ENCODE data around the gene TASL.

Gene TASL

DNA sequence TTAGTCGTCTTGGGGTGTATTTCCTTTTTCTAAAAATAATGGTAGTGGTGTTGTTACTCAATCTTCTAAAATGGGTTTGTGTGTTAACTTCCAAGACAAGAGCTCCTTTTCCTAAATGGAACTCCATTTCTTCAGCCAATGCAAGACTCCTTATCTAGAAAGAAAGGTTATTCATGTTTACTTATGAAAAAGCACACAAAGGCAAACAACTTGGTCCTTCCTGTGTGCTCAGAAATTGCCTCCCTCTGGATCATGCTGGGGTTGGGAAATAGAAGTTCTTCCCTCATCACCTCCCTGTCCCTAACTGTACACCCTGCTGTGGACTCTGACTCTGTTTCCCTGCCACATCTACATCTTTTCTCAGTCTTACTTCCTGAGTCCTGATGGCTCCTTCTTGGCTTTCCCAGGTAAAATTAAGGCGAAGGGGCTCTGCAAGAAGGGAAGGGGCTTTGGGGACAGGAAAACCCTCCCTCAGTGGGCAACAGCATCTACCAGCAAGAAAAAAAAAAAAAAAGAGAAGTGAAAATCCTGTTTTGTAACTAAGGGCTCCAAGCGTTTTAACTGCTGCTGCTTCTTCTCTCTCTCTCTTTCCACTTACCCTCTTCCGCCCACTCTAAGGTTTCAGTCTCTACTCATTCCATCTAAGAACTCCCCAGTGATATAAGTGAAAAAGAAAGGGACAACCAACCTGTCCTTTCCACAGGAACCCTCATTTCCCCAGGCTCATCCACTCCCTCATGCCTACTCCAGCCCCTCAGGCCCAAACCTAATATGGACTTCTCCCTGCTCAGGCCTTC lies 19.8 kb upstream of the TASL start:
- no peak overlapping the region for H3K9ac ChIP-seq (ENCODE audit: low read length)
- no peaks in the 10 kb centered on the region for H3K9me3 ChIP-seq (ENCODE audit: control insufficient read depth, low read length)
- H3K36me3 ChIP-seq (ENCODE audit: control insufficient read depth, insufficient read depth, low read length): no peaks in the 10 kb centered on the region
- H3K27me3 ChIP-seq (ENCODE audit: control insufficient read depth, insufficient read depth, low read length): no peaks in the 10 kb centered on the region
- H3K4me3 ChIP-seq (ENCODE audit: low read length): no peak overlapping the region
- H3K4me1 ChIP-seq (ENCODE audit: control insufficient read depth, insufficient read depth, low read length): peaks cover 4% of the 10 kb centered on the region

DNA sequence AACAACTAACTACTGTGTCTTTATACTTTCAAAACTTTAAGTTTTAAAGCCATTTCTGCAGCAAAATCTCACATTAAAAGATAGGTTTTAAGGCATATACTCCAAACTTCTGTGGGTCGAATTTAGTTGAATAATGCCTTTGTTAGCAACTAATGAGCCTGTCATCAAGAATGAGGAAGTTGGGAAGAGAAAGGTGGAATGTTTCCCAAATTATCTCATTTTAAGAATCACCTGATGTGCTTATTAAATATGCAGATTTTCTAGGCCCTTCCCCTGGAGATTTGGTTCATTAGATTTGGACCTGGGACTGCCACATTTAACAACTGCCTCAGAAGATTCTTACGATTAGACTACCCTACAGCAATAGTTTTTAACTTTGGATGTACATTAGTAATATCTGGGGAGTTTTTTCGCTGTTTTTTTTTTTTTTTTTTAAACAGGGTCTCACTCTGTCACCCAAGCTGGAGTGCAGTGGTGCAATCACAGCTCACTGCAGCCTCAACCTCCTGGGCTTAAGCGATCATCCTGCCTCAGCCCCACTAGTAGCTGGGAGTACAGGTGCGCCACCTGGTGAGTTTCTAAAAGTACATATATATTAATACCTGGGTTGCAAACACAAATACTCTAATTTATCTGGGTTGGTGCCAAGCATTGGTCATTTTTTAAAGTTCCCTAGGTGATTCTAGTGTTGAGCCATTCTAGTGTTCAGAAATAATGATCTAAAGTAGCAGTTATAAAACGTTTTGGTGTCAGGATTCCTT lies 16.1 kb upstream of the TASL start:
- H3K4me1 ChIP-seq (ENCODE audit: control insufficient read depth, insufficient read depth, low read length): peaks cover 4% of the 10 kb centered on the region
- H3K27me3 ChIP-seq (ENCODE audit: control insufficient read depth, insufficient read depth, low read length): no peaks in the 10 kb centered on the region
- no peak overlapping the region for H3K9ac ChIP-seq (ENCODE audit: low read length)
- no peaks in the 10 kb centered on the region for H3K9me3 ChIP-seq (ENCODE audit: control insufficient read depth, low read length)
- no peak overlapping the region for H3K4me3 ChIP-seq (ENCODE audit: low read length)
- H3K36me3 ChIP-seq (ENCODE audit: control insufficient read depth, insufficient read depth, low read length): no peaks in the 10 kb centered on the region

DNA sequence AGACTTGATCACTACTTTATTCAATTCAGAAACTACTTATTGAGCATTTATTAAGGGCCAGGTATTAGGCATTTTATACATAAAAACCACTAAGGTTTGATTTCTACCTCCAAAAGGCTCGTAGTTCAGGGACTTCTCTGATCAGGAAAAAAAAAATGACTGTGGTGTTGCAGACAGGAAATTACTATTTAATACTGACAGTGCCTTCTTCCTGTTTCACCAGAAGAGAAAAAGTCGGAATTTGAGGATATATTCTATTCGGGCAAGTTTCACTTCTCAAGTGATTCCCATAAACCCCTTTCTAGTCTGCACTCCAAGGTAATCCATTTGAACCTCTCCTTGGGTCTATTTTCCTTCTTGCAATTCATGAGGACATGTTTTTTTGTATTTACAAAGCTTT lies 15.3 kb upstream of the TASL start:
- no peak overlapping the region for H3K4me3 ChIP-seq (ENCODE audit: low read length)
- no peaks in the 10 kb centered on the region for H3K36me3 ChIP-seq (ENCODE audit: control insufficient read depth, insufficient read depth, low read length)
- H3K4me1 ChIP-seq (ENCODE audit: control insufficient read depth, insufficient read depth, low read length): peaks cover 4% of the 10 kb centered on the region
- no peaks in the 10 kb centered on the region for H3K9me3 ChIP-seq (ENCODE audit: control insufficient read depth, low read length)
- no peak overlapping the region for H3K9ac ChIP-seq (ENCODE audit: low read length)
- H3K27me3 ChIP-seq (ENCODE audit: control insufficient read depth, insufficient read depth, low read length): no peaks in the 10 kb centered on the region

DNA sequence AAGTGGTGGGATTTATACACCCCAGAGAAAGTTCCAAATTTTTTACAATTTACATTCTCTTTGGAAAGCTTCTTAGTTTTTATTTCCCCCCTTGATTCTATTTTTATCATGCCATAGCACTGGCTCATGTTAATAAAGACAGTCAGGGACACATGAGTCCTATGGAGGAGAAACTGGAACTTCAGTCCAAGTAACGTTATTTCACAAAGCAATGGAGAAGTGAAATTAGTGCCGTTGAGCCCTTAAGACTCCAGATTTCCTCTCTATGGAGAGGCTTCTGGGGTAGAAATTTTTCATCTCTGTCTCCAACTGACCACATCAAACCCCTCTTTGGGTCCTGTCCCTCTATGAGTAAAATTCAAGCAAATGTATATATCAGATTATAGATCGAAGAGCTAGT lies 12.8 kb upstream of the TASL start:
- Histone ChIP-seq H3K4me3 (ENCODE audit: low read length) (no peak overlapping the region), H3K9me3 (ENCODE audit: control insufficient read depth, low read length) (no peaks in the 10 kb centered on the region), H3K27me3 (ENCODE audit: control insufficient read depth, insufficient read depth, low read length) (no peaks in the 10 kb centered on the region), H3K36me3 (ENCODE audit: control insufficient read depth, insufficient read depth, low read length) (no peaks in the 10 kb centered on the region), H3K4me1 (ENCODE audit: control insufficient read depth, insufficient read depth, low read length) (no peaks in the 10 kb centered on the region), H3K9ac (ENCODE audit: low read length) (no peak overlapping the region)

DNA sequence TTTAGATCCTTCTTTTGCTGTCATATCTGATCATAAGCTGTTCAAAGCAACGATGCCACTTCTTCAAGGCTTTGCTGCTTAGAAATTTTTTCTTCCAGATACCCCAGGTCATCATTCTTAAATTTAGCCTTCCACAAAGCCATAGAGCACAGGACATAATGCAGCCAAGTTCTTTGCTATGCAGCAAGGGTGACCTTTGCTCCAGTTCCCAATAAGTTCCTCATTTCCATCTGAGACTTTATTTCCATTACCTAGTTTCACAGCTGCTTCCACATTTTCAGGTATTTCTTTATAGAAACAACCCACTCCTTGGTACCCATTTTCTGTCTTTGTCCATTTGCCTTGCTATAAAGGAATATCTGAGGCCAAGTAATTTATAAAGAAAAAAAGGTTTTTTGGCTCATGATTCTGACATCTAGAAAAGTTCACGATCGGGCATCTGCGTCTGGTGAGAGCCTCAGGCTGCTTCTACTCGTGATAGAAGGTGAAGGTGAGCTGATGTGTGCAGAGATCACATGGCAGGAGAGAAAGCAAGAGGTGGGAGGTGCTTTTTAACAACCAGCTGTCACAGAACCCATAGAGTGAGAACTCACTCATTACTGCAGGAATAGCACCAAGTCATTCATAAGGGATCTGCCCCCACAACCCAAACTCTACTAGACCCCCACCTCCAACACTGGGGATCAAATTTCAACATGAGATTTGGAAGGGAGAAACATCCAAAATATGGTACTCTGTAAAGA lies 11.8 kb upstream of the TASL start:
- Histone ChIP-seq H3K9ac (ENCODE audit: low read length) (no peak overlapping the region), H3K4me3 (ENCODE audit: low read length) (no peak overlapping the region), H3K27me3 (ENCODE audit: control insufficient read depth, insufficient read depth, low read length) (no peaks in the 10 kb centered on the region), H3K36me3 (ENCODE audit: control insufficient read depth, insufficient read depth, low read length) (no peaks in the 10 kb centered on the region), H3K4me1 (ENCODE audit: control insufficient read depth, insufficient read depth, low read length) (no peaks in the 10 kb centered on the region), H3K9me3 (ENCODE audit: control insufficient read depth, low read length) (no peaks in the 10 kb centered on the region)

DNA sequence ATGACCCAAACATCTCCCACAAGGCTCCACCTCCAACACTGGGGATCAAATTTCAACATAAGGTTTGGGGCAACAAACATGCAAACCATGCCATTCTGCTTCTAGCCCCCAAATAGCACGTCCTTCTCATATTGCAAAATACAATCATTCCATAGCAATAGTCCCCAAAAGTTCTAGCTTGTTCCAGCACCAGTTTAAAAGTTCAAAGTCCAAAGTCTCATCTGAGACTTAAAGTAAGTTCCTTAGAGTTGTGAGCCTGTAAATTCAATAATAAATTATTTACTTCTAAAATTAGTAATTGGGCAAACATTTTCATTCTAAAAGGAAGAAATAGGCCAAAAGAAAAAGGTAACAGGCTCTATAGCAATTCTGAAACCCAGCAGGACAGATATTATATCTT lies 8.9 kb upstream of the TASL start:
- no peaks in the 10 kb centered on the region for H3K4me1 ChIP-seq (ENCODE audit: control insufficient read depth, insufficient read depth, low read length)
- no peaks in the 10 kb centered on the region for H3K9me3 ChIP-seq (ENCODE audit: control insufficient read depth, low read length)
- no peaks in the 10 kb centered on the region for H3K36me3 ChIP-seq (ENCODE audit: control insufficient read depth, insufficient read depth, low read length)
- no peak overlapping the region for H3K9ac ChIP-seq (ENCODE audit: low read length)
- no peak overlapping the region for H3K4me3 ChIP-seq (ENCODE audit: low read length)
- H3K27me3 ChIP-seq (ENCODE audit: control insufficient read depth, insufficient read depth, low read length): no peaks in the 10 kb centered on the region

DNA sequence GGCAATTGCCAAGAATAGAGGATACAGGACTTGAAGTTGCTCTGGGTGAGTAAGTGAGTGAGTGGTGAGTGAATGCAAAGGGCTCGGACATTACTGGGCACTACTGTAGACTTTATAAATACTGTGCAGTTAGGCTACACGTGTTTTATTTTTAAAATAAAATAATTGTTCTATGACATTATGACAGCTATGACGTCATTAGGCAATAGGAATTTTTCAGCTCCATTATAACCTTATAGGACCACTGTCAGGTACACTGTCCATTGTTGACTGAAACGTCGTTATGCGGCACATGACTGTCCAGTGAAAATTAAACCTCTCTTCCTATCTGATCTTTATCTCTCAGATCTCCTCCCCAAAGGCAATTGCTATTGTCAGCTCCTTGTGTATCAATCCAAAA lies 5.1 kb upstream of the TASL start:
- no peaks in the 10 kb centered on the region for H3K9me3 ChIP-seq (ENCODE audit: control insufficient read depth, low read length)
- H3K4me1 ChIP-seq (ENCODE audit: control insufficient read depth, insufficient read depth, low read length): no peaks in the 10 kb centered on the region
- H3K4me3 ChIP-seq (ENCODE audit: low read length): no peak overlapping the region
- no peak overlapping the region for H3K9ac ChIP-seq (ENCODE audit: low read length)
- no peaks in the 10 kb centered on the region for H3K36me3 ChIP-seq (ENCODE audit: control insufficient read depth, insufficient read depth, low read length)
- H3K27me3 ChIP-seq (ENCODE audit: control insufficient read depth, insufficient read depth, low read length): no peaks in the 10 kb centered on the region

DNA sequence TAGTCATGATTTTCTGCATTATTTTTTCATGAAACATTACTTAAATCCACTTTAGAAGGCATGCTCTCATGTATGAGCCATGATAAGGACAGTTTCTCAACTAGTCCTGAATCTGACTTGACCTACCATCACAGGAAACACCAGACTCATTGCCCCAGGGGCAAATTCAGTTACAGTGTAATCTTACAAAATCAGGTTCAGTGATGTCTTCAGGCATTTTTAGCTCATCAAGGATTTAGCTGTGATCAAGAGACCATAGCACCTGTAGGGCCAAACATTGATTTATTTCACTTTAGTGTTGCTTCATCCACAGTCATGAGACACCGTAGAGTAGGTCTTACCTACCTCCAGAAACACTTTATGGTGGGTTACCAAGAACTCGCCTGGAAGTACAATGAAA lies 3.1 kb upstream of the TASL start:
- no peak overlapping the region for H3K9ac ChIP-seq (ENCODE audit: low read length)
- H3K4me1 ChIP-seq (ENCODE audit: control insufficient read depth, insufficient read depth, low read length): no peaks in the 10 kb centered on the region
- no peaks in the 10 kb centered on the region for H3K36me3 ChIP-seq (ENCODE audit: control insufficient read depth, insufficient read depth, low read length)
- no peaks in the 10 kb centered on the region for H3K9me3 ChIP-seq (ENCODE audit: control insufficient read depth, low read length)
- no peaks in the 10 kb centered on the region for H3K27me3 ChIP-seq (ENCODE audit: control insufficient read depth, insufficient read depth, low read length)
- no peak overlapping the region for H3K4me3 ChIP-seq (ENCODE audit: low read length)

DNA sequence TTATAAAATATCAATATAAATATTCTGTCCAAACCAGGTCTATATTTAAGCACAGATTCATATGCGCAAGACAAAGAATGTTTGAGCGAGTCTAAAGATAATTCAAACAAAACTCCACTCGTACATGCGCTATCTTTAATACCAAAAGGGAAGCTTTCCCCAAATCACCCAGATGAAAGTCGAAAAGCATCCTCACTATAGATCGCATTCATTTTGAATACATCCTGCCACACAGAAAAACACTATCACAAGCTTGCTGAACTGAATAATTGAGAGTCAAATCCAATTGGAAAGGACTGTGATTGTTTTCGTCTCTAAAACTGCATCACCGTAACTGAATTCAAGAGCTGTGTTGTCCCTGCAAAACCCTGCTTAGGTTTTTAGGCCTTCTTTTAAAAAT lies 685 bp downstream of the TASL start:
- Histone ChIP-seq H3K9ac (ENCODE audit: low read length) (no peak overlapping the region), H3K9me3 (ENCODE audit: control insufficient read depth, low read length) (no peaks in the 10 kb centered on the region), H3K4me3 (ENCODE audit: low read length) (no peak overlapping the region), H3K36me3 (ENCODE audit: control insufficient read depth, insufficient read depth, low read length) (no peaks in the 10 kb centered on the region), H3K4me1 (ENCODE audit: control insufficient read depth, insufficient read depth, low read length) (no peaks in the 10 kb centered on the region), H3K27me3 (ENCODE audit: control insufficient read depth, insufficient read depth, low read length) (no peaks in the 10 kb centered on the region)

DNA sequence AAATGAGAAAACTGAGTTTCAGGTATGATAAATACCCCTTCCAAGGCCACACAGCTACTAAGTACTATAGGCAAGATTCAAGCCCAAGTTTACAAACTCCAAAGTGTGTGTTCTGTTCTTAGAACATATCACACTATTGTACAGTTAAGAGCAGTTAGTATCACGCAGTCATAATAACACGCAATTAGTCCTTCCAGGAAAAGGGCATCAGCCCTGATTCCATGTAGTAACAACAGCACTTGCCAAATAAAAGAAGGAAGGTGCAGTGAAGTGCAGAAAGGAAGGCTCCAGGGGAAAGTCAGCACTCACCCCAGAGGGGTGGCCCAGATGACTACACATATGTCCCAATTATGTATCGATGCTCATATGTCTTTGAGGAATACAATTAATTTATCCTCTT lies 4.4 kb downstream of the TASL start:
- Histone ChIP-seq H3K27me3 (ENCODE audit: control insufficient read depth, insufficient read depth, low read length) (no peaks in the 10 kb centered on the region), H3K9me3 (ENCODE audit: control insufficient read depth, low read length) (no peaks in the 10 kb centered on the region), H3K4me1 (ENCODE audit: control insufficient read depth, insufficient read depth, low read length) (no peaks in the 10 kb centered on the region), H3K4me3 (ENCODE audit: low read length) (no peak overlapping the region), H3K36me3 (ENCODE audit: control insufficient read depth, insufficient read depth, low read length) (no peaks in the 10 kb centered on the region), H3K9ac (ENCODE audit: low read length) (no peak overlapping the region)

DNA sequence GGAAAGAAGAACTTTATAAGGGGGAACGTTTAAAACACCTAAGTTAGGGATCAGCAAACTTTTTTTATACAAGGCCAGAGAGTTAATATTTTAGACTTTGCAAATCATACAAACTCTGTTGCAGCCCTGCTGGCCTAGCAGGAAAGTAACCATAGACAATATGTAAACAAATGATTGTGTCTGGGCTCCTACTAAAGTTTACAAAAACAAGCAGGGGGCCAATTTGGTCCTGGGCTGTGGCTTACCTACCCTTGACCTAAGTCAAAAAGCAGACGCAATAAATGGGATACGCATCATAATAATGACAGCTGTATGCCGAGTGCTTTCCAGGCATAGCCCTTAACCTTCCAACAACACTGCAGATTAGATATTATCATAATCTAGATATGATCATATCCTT lies 4.9 kb downstream of the TASL start:
- Histone ChIP-seq H3K4me3 (ENCODE audit: low read length) (no peak overlapping the region), H3K4me1 (ENCODE audit: control insufficient read depth, insufficient read depth, low read length) (no peaks in the 10 kb centered on the region), H3K9ac (ENCODE audit: low read length) (no peak overlapping the region), H3K9me3 (ENCODE audit: control insufficient read depth, low read length) (no peaks in the 10 kb centered on the region), H3K27me3 (ENCODE audit: control insufficient read depth, insufficient read depth, low read length) (no peaks in the 10 kb centered on the region), H3K36me3 (ENCODE audit: control insufficient read depth, insufficient read depth, low read length) (no peaks in the 10 kb centered on the region)

DNA sequence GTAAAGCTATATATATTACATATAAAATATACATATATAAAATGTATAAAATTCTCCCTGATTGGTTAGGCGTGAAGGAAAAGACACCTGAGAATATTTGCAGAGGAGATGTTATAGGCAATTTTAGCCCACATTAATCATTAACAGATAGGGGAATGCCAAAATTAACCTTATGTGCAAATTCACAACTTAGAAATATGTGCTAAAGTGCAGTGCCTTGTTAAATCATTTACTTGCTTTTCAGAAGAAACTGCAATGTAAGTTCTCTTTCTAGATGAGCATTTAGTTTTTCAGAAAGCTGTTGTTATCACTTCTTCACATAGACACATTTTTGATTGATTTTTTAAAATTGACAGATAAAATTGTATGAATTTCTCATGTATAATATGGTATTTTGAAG lies 5.6 kb downstream of the TASL start:
- H3K4me1 ChIP-seq (ENCODE audit: control insufficient read depth, insufficient read depth, low read length): no peaks in the 10 kb centered on the region
- H3K27me3 ChIP-seq (ENCODE audit: control insufficient read depth, insufficient read depth, low read length): no peaks in the 10 kb centered on the region
- no peak overlapping the region for H3K4me3 ChIP-seq (ENCODE audit: low read length)
- H3K9me3 ChIP-seq (ENCODE audit: control insufficient read depth, low read length): no peaks in the 10 kb centered on the region
- H3K9ac ChIP-seq (ENCODE audit: low read length): no peak overlapping the region
- H3K36me3 ChIP-seq (ENCODE audit: control insufficient read depth, insufficient read depth, low read length): no peaks in the 10 kb centered on the region

Measured in mucosa of stomach (tissue), 1 donor.